Measurements from ENCODE around the gene SLC25A44. TPM values are rescaled to one million over a fixed set of nuclear protein-coding genes. Genes with fewer than 3 reads are reported as not detected.

The SLC25A44 gene, protein sequence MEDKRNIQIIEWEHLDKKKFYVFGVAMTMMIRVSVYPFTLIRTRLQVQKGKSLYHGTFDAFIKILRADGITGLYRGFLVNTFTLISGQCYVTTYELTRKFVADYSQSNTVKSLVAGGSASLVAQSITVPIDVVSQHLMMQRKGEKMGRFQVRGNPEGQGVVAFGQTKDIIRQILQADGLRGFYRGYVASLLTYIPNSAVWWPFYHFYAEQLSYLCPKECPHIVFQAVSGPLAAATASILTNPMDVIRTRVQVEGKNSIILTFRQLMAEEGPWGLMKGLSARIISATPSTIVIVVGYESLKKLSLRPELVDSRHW
- 9.2 and 10.1 TPM in 2 replicates for total RNA-seq

DNA sequence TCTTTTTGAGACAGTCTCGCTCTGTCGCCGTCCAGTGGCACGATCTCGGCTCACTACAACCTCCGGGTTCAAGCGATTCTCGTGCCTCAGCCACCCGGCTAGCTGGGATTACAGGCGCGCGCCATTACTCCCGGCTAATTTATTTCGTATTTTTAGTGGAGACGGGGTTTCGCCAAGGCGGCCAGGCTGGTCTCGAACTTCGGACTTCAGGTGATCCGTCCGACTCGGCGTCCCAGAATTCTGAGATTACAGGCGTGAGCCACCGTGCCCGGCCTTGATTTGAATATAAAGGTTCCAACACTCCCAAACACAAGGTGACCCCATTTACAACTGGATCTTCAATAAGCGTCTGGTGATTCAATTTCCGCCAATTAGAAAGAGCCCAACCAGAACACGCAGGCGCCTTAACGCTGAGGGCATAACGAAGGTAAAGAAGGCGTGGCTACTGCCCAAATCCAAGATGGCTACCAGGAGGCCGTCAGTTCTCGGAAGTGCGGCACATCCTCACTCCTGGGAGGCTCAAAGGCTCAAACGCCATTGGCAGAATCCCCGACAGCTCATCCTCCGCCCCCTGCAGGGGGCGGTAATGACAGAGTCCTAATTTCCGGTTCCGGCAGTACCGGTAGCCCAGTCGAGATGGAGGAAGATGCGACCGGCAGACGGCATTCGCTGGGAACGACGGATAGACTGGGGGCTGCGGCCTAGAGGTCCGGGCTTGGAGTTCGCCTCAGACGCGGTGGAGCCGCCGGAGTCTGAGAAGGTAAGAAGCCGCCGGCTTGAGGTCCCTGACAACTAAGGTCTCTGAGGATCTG lies at the start of gene SLC25A44:
Gene SLC25A44, plus strand, starts transcription at position 617 of the 812 bp plus-strand sequence. CDS start 5,744 bp downstream, outside the sequence.

GRCh38 chr1:156153362-156153761 lies 40.5 kb upstream of the SLC25A44 start, which contains the start of gene SEMA4A:
Gene SEMA4A (plus strand): TSS chr1:156153585. CDS start chr1:156154579, 994 bp downstream.

DNA sequence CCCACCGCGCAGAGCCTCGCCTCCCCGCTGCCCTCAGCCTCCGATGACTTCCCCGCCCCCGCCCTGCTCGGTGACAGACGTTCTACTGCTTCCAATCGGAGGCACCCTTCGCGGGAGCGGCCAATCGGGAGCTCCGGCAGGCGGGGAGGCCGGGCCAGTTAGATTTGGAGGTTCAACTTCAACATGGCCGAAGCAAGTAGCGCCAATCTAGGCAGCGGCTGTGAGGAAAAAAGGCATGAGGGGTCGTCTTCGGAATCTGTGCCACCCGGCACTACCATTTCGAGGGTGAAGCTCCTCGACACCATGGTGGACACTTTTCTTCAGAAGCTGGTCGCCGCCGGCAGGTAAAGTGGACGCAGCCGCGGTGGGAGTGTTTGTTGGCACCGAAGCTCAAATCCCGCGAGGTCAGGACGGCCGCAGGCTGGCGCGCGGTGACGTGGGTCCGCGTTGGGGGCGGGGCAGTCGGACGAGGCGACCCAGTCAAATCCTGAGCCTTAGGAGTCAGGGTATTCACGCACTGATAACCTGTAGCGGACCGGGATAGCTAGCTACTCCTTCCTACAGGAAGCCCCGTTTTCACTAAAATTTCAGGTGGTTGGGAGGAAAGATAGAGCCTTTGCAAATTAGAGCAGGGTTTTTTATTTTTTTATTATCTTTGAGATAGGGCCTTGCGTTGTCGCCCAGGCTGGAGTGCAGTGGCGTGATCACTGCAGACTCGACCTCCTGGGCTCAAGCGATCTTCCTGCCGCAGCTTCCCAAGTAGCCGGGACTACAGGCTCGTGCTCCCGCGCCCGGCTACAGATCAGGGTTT lies 19.1 kb downstream of the SLC25A44 start, which contains the start of gene PMF1:
Gene PMF1, plus strand, starts transcription at position 175 of the 811 bp plus-strand sequence. Its CDS starts 9 bp downstream, at position 184.

DNA sequence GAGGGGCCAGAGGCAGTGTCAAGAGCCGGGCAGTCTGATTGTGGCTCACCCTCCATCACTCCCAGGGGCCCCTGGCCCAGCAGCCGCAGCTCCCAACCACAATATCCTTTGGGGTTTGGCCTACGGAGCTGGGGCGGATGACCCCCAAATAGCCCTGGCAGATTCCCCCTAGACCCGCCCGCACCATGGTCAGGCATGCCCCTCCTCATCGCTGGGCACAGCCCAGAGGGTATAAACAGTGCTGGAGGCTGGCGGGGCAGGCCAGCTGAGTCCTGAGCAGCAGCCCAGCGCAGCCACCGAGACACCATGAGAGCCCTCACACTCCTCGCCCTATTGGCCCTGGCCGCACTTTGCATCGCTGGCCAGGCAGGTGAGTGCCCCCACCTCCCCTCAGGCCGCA lies 48.0 kb downstream of the SLC25A44 start, which contains the start of gene BGLAP:
Gene BGLAP, plus strand, starts transcription at position 259 of the 400 bp plus-strand sequence. Its CDS starts 48 bp downstream, at position 307.

GRCh38 chr1:156247460-156248322 lies 53.8 kb downstream of the SLC25A44 start, which contains the start of gene PAQR6:
Gene PAQR6 (minus strand): TSS chr1:156248056. CDS start chr1:156246731, 1,325 bp downstream.

Other genes with a start within 250 kb of the SLC25A44 start
- gene ARHGEF2, start 215.6 kb upstream of the SLC25A44 start, total RNA-seq, result 63.7 and 69.6 TPM in 2 replicates
- gene SSR2, start 173.2 kb upstream of the SLC25A44 start, total RNA-seq, result 356 and 368 TPM in 2 replicates
- gene UBQLN4, start 140.3 kb upstream of the SLC25A44 start, total RNA-seq, result 9.8 and 11.6 TPM in 2 replicates
- gene LAMTOR2, start 139.3 kb upstream of the SLC25A44 start, total RNA-seq, result 50.4 and 57.7 TPM in 2 replicates
- gene RAB25, start 132.9 kb upstream of the SLC25A44 start, total RNA-seq, result not detected in 2 replicates
- 0.40 and 0.50 TPM in 2 replicates for gene MEX3A, start 111.6 kb upstream of the SLC25A44 start, total RNA-seq
- 2,412 and 2,559 TPM in 2 replicates for gene LMNA, start 79.4 kb upstream of the SLC25A44 start, total RNA-seq
- 3.0 and 6.8 TPM in 2 replicates for gene SEMA4A, start 40.5 kb upstream of the SLC25A44 start, total RNA-seq
- 28.5 and 29.5 TPM in 2 replicates for gene PMF1, start 18.9 kb downstream of the SLC25A44 start, total RNA-seq
- 0.13 TPM in 1 of 2 replicates, not detected in the other for gene BGLAP, start 48.1 kb downstream of the SLC25A44 start, total RNA-seq
- 0.26 and 0.44 TPM in 2 replicates for gene PAQR6, start 54.0 kb downstream of the SLC25A44 start, total RNA-seq
- 31.1 and 35.0 TPM in 2 replicates for gene SMG5, start 88.7 kb downstream of the SLC25A44 start, total RNA-seq
- 1.1 and 1.6 TPM in 2 replicates for gene TMEM79, start 90.2 kb downstream of the SLC25A44 start, total RNA-seq
- 67.9 and 83.3 TPM in 2 replicates for gene GLMP, start 101.6 kb downstream of the SLC25A44 start, total RNA-seq
- 0.26 TPM in 1 of 2 replicates, not detected in the other for gene VHLL, start 105.2 kb downstream of the SLC25A44 start, total RNA-seq
- 291 and 402 TPM in 2 replicates for gene CCT3, start 144.2 kb downstream of the SLC25A44 start, total RNA-seq
- gene TSACC, start 144.4 kb downstream of the SLC25A44 start, total RNA-seq, result not detected in 2 replicates
- gene RHBG, start 175.1 kb downstream of the SLC25A44 start, total RNA-seq, result not detected in 2 replicates